ENCODE measurements around the gene MYRFL.
"Not testable (repeated sequence)": the region's sequence is repeated elsewhere in the genome, so short reads cannot be mapped to it uniquely, and the experiment has no call there.

The MYRFL gene

GRCh38 chr12:69824966-69825560 is at the start of gene MYRFL:
Gene MYRFL (plus strand): TSS chr12:69825227. CDS start chr12:69825518, 291 bp downstream.
- DNase-seq (ENCODE audit: extremely low read depth in 1 of 2, low read depth in 1 of 2): no peak

- DNase-seq (ENCODE audit: extremely low read depth in 1 of 2, low read depth in 1 of 2): no peak
Measured at GRCh38 chr12:69779928-69780327, 45.1 kb upstream of the MYRFL start.

- DNase-seq (ENCODE audit: extremely low read depth in 1 of 2, low read depth in 1 of 2): no peak
Measured at GRCh38 chr12:69783365-69783764, 41.7 kb upstream of the MYRFL start.

- no peak for DNase-seq (ENCODE audit: extremely low read depth in 1 of 2, low read depth in 1 of 2)
Measured at GRCh38 chr12:69789351-69789750, 35.7 kb upstream of the MYRFL start.

- DNase-seq (ENCODE audit: extremely low read depth in 1 of 2, low read depth in 1 of 2): no peak
Measured at GRCh38 chr12:69792533-69792932, 32.5 kb upstream of the MYRFL start.

- not testable (repeated sequence) for DNase-seq (ENCODE audit: extremely low read depth in 1 of 2, low read depth in 1 of 2)
Measured at GRCh38 chr12:69807101-69807897, 17.7 kb upstream of the MYRFL start.

GRCh38 chr12:69810870-69811498 is 14.0 kb upstream of the MYRFL start:
- DNase-seq (ENCODE audit: extremely low read depth in 1 of 2, low read depth in 1 of 2): no peak

- no peak for DNase-seq (ENCODE audit: extremely low read depth in 1 of 2, low read depth in 1 of 2)
Measured at GRCh38 chr12:69816082-69816481, 8.9 kb upstream of the MYRFL start.

- no peak for DNase-seq (ENCODE audit: extremely low read depth in 1 of 2, low read depth in 1 of 2)
Measured at GRCh38 chr12:69821032-69821455, 4.0 kb upstream of the MYRFL start.

GRCh38 chr12:69821456-69822159 is 3.4 kb upstream of the MYRFL start:
- DNase-seq (ENCODE audit: extremely low read depth in 1 of 2, low read depth in 1 of 2): no peak

GRCh38 chr12:69822201-69822860 is 2.7 kb upstream of the MYRFL start:
- DNase-seq (ENCODE audit: extremely low read depth in 1 of 2, low read depth in 1 of 2): no peak

- no peak for DNase-seq (ENCODE audit: extremely low read depth in 1 of 2, low read depth in 1 of 2)
Measured at GRCh38 chr12:69824028-69824427, 999 bp upstream of the MYRFL start.

GRCh38 chr12:69828897-69829296 is 3.9 kb downstream of the MYRFL start:
- no peak for DNase-seq (ENCODE audit: extremely low read depth in 1 of 2, low read depth in 1 of 2)

- no peak for DNase-seq (ENCODE audit: extremely low read depth in 1 of 2, low read depth in 1 of 2)
Measured at GRCh38 chr12:69833696-69834095, 8.7 kb downstream of the MYRFL start.

GRCh38 chr12:69834147-69834546 is 9.1 kb downstream of the MYRFL start:
- DNase-seq (ENCODE audit: extremely low read depth in 1 of 2, low read depth in 1 of 2): no peak

GRCh38 chr12:69834576-69834975 is 9.5 kb downstream of the MYRFL start:
- no peak for DNase-seq (ENCODE audit: extremely low read depth in 1 of 2, low read depth in 1 of 2)

GRCh38 chr12:69835081-69835480 is 10.1 kb downstream of the MYRFL start:
- DNase-seq (ENCODE audit: extremely low read depth in 1 of 2, low read depth in 1 of 2): no peak

GRCh38 chr12:69836015-69836414 is 11.0 kb downstream of the MYRFL start:
- DNase-seq (ENCODE audit: extremely low read depth in 1 of 2, low read depth in 1 of 2): no peak

- DNase-seq (ENCODE audit: extremely low read depth in 1 of 2, low read depth in 1 of 2): no peak
Measured at GRCh38 chr12:69837191-69837590, 12.2 kb downstream of the MYRFL start.

GRCh38 chr12:69837657-69838415 is 12.8 kb downstream of the MYRFL start:
- no peak for DNase-seq (ENCODE audit: extremely low read depth in 1 of 2, low read depth in 1 of 2)

Measured in activated CD8-positive, alpha-beta memory T cell treated with anti-CD3 and anti-CD28 coated beads for 1 hour (primary cell).